Measurements from ENCODE around the gene PFDN2.

Gene PFDN2

DNA sequence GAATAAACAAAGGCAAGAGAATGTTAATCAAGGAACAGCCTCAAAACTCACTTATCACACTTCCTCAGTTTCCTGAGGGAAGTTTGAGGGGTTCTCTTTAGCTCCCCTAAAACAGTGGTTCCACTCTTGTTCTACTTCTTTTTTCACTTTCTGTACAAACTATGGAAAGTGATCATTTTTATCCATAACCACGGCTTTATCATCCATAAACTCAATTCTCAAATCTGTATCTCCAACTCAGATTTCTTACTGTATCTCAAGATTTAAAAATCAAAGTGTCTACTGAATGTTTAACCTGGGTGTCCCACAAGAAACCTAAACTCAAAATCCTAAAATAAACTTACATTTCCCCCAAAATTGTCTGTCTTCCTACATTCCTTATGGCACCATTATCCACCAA, 3.9 kb downstream of the PFDN2 start:
- no peak for DNase-seq
- in situ Hi-C loops (cut with HindIII; ENCODE audit: low pct_ligation_motif_present, low pct_unique_long_range_greater_than_20kb, low sequenced_read_pairs) = no loop called here

GRCh38 chr1:161111527-161111926, 6.3 kb downstream of the PFDN2 start:
- no peak for DNase-seq
- in situ Hi-C loops (cut with HindIII; ENCODE audit: low pct_ligation_motif_present, low pct_unique_long_range_greater_than_20kb, low sequenced_read_pairs) = no loop called here

GRCh38 chr1:161111117-161111516, 6.7 kb downstream of the PFDN2 start:
- in situ Hi-C loops (cut with HindIII; ENCODE audit: low pct_ligation_motif_present, low pct_unique_long_range_greater_than_20kb, low sequenced_read_pairs) = no loop called here
- no peak for DNase-seq

GRCh38 chr1:161106431-161106830, 11.4 kb downstream of the PFDN2 start:
- in situ Hi-C loops (cut with HindIII; ENCODE audit: low pct_ligation_motif_present, low pct_unique_long_range_greater_than_20kb, low sequenced_read_pairs) = no loop called here
- DNase-seq = no peak

- no peak for DNase-seq
- in situ Hi-C loops (cut with HindIII; ENCODE audit: low pct_ligation_motif_present, low pct_unique_long_range_greater_than_20kb, low sequenced_read_pairs) = no loop called here
These were observed 17.3 kb downstream of the PFDN2 start for GRCh38 chr1:161100556-161100955.

DNA sequence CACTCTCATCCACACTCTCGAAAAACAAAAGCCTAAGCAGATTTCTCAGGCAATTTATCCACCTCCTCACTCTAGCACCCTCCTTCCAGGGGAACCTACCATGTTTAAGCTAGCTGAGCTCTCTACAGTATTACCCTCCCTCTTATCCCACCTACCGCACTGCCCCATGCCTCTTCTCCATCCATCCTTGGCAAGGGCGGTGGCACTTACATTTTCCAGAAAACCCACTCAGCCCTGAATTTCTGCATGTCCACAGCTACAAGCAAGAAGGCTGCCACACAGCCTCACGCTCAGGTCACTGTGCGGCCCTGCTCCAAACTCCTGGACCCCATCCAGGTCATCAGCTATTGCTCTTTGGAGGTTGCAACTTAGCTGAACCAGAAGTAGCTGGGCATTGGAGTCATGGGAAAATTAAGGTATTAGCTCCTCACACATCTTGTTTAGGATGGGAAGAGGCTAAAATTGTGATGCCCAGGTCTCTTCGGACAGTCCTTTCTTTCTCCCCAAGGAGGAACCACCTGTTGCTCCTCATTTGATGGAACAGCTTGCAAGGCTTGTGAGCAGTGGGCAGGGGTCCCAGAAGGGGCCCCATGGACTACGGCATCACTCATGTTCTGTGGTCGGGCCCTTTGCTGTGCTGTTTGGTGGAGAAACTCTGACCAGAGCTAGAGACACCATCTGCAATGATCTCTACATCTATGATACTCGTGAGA, 18.6 kb downstream of the PFDN2 start:
- no peak for DNase-seq
- in situ Hi-C loops (cut with HindIII; ENCODE audit: low pct_ligation_motif_present, low pct_unique_long_range_greater_than_20kb, low sequenced_read_pairs) = no loop called here

DNA sequence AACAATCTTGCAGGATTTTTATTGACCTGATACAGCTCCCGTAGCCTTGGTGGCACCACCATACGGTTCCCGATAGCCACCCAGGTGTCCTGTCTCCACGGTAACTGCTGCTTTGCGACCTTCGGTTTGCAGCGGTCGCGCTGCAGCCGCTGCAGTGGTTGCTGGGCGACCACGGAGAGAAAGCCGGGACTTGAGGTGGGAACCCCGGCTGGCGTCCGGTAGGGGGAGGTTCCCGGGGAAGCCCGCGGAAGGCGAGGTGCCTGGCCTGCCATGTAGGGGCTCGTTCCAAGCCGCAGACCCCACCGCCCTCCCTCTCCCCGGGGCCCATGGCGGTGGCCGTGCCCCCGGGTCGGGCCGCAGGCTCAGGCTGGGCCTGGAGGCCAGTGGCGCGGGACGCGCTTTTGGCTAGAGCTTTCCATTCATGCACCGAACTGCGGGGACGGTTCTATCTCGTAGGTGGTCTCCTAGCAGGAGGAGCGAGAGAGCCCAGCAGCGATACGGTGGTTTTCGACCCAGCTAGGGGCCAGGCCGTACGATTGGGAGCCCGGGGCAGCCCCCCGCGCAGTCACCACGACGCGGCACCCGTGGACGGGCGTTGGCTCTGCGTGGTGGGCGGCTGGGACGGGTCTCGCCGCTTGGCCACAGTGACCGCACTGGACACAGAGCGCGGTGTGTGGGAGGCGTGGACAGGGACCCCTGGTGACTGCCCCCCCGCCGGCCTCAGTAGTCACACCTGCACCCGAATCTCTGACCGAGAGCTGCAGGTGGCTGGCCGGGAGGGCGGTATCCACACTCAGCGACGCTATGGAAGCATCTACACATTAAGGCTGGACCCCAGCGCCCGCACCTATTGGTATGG, 19.4 kb downstream of the PFDN2 start, which contains the start of gene KLHDC9:
Gene KLHDC9 (plus strand): TSS at position 152 of the 859 bp plus-strand sequence. CDS start 175 bp downstream, at position 327.
- in situ Hi-C loops (cut with HindIII; ENCODE audit: low pct_ligation_motif_present, low pct_unique_long_range_greater_than_20kb, low sequenced_read_pairs) = no loop called here
- DNase-seq = peak; percentile 89

- in situ Hi-C loops (cut with HindIII; ENCODE audit: low pct_ligation_motif_present, low pct_unique_long_range_greater_than_20kb, low sequenced_read_pairs) = no loop called here
- no peak for DNase-seq
These were observed 21.3 kb downstream of the PFDN2 start for GRCh38 chr1:161096530-161096929.

DNA sequence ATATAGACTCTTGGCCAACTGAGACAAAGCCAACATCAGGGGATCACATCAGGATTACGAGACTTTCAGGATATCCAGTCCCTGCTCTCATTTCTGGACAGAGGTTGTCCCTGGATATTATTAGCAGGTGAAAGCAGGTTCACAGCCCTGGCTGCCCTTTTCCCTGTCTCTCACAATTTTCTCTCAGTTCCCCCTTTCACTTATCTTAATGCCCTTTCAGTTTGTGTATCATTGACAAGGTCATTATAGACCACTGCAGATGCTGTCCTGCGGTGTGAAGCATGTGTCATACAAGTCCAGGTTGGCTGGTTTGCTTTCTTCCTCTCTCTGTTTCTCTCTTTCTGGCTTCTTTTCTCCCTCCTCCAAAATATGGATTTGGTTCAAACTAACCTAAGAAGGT, 21.8 kb downstream of the PFDN2 start:
- in situ Hi-C loops (cut with HindIII; ENCODE audit: low pct_ligation_motif_present, low pct_unique_long_range_greater_than_20kb, low sequenced_read_pairs) = no loop called here

DNA sequence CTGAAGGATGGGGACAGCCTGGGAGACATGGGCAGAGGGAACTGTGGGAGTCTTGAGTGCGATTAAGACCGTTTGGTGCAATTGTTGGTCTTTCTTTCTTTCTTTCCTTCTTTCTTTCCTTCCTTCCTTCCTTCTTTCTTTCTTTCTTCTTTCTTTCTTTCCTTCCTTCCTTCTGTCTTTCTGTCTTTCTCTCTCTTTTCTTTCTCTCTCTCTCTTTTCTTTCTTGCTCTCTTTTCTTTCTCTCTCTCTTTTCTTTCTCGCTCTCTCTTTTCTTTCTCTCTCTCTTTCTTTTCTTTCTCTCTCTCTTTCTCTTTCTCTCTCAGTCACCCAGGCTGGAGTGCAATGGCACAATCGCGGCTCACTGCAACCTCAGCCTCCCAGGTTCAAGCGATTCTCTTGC, 22.6 kb downstream of the PFDN2 start:
- DNase-seq = no peak
- in situ Hi-C loops (cut with HindIII; ENCODE audit: low pct_ligation_motif_present, low pct_unique_long_range_greater_than_20kb, low sequenced_read_pairs) = no loop called here

More for the DNA sequence above, 21.8 kb downstream of the PFDN2 start:
- no peak for DNase-seq

- no peak for DNase-seq
- in situ Hi-C loops (cut with HindIII; ENCODE audit: low pct_ligation_motif_present, low pct_unique_long_range_greater_than_20kb, low sequenced_read_pairs) = no loop called here
These were observed 23.4 kb downstream of the PFDN2 start for GRCh38 chr1:161094481-161094880.

DNA sequence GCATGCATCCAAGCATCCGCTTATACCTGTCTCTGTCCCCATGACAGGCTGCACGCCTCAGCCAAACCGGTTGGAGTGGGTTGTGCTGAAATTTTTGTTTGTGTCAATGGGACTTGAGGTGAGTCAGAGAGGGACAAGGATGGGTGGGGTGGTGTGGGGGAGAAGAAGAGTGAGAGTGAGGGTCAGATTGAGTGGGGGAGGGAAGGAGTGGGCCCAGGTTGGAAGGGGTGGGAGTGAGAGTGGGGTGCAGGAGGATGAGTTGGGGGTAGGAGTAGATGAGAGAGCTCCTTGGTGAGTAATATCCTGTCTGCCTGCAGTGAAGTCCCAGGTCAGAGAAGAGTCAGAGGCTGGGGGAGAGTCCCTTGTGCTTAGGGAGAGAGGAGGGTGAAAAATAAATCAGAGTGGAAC, 25.2 kb downstream of the PFDN2 start:
- in situ Hi-C loops (cut with HindIII; ENCODE audit: low pct_ligation_motif_present, low pct_unique_long_range_greater_than_20kb, low sequenced_read_pairs) = no loop called here
- DNase-seq = no peak

- in situ Hi-C loops (cut with HindIII; ENCODE audit: low pct_ligation_motif_present, low pct_unique_long_range_greater_than_20kb, low sequenced_read_pairs) = no loop called here
These were observed 25.9 kb downstream of the PFDN2 start for GRCh38 chr1:161091796-161092507.

GRCh38 chr1:161091093-161091492, 26.7 kb downstream of the PFDN2 start:
- in situ Hi-C loops (cut with HindIII; ENCODE audit: low pct_ligation_motif_present, low pct_unique_long_range_greater_than_20kb, low sequenced_read_pairs) = no loop called here
- no peak for DNase-seq

More at GRCh38 chr1:161091796-161092507, 25.9 kb downstream of the PFDN2 start:
- no peak for DNase-seq

- in situ Hi-C loops (cut with HindIII; ENCODE audit: low pct_ligation_motif_present, low pct_unique_long_range_greater_than_20kb, low sequenced_read_pairs) = no loop called here
- no peak for DNase-seq
These were observed 27.2 kb downstream of the PFDN2 start for GRCh38 chr1:161090617-161091016.

GRCh38 chr1:161089938-161090337, 27.9 kb downstream of the PFDN2 start:
- in situ Hi-C loops (cut with HindIII; ENCODE audit: low pct_ligation_motif_present, low pct_unique_long_range_greater_than_20kb, low sequenced_read_pairs) = no loop called here
- DNase-seq = no peak

DNA sequence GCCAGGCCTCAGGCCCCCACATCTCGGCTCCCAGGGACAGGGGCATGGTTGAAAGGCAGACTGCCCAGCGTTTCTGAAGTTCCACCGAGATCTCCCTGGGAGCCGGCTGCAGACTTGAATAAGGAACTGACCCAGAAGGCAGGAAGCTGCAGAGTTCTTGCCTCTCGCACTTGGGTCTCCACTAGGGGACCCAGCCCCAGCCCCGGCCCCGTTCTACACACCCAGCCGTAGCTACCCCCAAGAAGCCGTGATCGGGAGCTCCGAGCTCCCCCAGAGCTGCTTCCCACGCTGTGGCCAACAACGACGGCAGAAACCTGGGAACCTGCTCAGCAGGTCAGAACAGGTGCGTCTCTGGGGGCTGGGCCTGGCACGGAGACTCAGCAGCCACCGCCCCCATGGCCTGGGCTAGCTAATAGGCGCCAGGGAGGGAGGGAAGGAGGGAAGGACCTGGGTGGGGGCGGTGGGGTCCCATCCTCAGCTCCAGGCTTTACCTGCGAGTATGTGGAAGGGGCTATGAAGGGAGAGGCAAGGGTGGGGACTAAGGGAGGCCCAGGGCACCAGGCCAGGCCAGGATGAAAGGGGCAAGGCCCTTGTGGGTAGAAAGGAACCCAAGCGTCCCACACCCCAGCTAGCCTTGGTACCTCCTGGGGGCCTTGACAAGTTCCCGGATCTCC, 28.4 kb downstream of the PFDN2 start, which contains the start of gene NECTIN4:
Gene NECTIN4 (minus strand): TSS at position 308 of the 674 bp plus-strand sequence. CDS start 262 bp downstream, at position 46.
- no peak for DNase-seq
- in situ Hi-C loops (cut with HindIII; ENCODE audit: low pct_ligation_motif_present, low pct_unique_long_range_greater_than_20kb, low sequenced_read_pairs) = no loop called here

- DNase-seq = peak; percentile 66
- in situ Hi-C loops (cut with HindIII; ENCODE audit: low pct_ligation_motif_present, low pct_unique_long_range_greater_than_20kb, low sequenced_read_pairs) = no loop called here
These were observed 29.2 kb downstream of the PFDN2 start for GRCh38 chr1:161088587-161089110.
